Neuron (in vitro differentiated cells): Measurements from ENCODE around the gene EEF2.
"Not testable (repeated sequence)": the region's sequence is repeated elsewhere in the genome, so short reads cannot be mapped to it uniquely, and the experiment has no call there.

Experiments used
- H2AFZ ChIP-seq: one replicate; pipeline ENCODE4 v1.6.1; 2013; ENCODE audit warnings: low read depth, mild to moderate bottlenecking, inconsistent platforms, low read length, moderate library complexity
- H3K27me3 ChIP-seq: one replicate; pipeline ENCODE4 v1.6.1; 2013; ENCODE audit warnings: low read length; ENCODE audit not compliant: insufficient read depth
- H3K36me3 ChIP-seq: one replicate; pipeline ENCODE4 v1.6.1; 2013; ENCODE audit warnings: low read length; ENCODE audit not compliant: insufficient read depth
- H3K4me1 ChIP-seq: one replicate; pipeline ENCODE4 v1.6.1; 2013; ENCODE audit warnings: low read length; ENCODE audit not compliant: insufficient read depth
- H3K4me3 ChIP-seq: 2 replicates; pipeline ENCODE4 v1.5.1; 2013; ENCODE audit warnings: mild to moderate bottlenecking, low read length, moderate library complexity
- H3K9me3 ChIP-seq: one replicate; pipeline ENCODE4 v1.6.1; 2013; ENCODE audit warnings: low read length

Gene EEF2

DNA sequence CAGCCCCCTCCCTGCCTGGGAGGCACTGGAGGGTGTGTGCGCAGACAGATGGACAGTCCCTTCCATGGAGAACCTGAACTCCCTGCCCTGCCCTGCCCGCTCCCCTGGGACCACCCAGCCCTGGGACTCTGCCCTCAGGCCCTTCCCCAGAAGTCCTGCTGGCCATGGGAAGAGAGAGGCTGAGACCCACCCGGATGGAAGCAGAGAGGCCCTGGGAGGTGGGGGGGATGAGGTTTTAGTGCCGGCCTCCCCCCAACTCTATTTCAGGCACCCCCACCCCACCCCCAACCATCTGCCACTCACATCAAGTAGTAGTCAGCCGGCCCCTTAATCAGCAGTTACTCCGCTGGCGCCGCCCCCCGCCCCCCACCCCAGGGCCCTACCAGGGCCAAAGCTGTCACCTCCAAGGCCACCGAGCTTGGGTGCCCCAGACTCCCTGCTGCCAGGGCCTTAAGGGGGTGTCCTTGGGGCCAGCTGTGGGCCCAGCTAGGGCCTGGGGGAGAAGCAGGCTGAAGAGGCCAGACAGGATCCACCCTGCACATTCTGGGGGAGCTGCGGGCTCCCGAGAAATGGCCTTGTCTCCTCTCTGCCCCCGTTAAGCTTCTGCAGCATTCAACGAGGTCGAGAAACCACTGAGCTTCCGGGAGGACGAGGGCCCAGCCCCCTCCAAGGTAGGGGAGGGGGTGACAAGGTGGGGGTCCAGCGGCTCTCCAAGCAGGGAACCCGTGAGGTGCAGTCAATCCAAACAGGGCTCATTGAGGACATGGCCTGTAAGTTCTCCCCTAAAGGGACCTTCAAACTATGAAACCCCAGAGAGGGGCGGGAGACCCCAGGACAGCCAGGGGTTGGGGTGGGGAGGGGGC is 35.0 kb downstream of the EEF2 start:
- Histone ChIP-seq H3K4me3 (no peak overlapping the region), H3K9me3 (no peaks in the 10 kb centered on the region), H3K4me1 (no peaks in the 10 kb centered on the region), H2AFZ (no peak overlapping the region), H3K27me3 (no peaks in the 10 kb centered on the region), H3K36me3 (no peaks in the 10 kb centered on the region)

DNA sequence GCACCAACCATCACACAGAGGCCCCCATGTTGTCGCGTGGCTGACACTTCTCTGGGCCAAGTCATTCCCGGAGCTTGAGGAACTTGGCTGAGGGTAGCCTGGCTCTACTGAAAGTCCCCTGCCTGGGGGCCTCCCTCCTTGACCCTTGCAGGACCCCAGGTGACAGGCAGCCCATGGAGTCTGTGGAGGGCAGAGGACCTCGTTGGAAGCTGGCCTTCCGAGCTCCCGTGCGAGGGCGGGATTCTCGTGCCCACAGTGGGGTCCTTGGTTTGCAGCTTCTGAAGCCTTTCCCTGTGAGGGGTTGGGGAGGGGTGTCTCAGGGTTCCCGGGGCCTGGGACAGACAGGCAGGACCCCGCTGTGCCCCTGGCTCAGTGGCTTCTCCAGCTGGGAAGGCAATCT is 36.0 kb downstream of the EEF2 start:
- Histone ChIP-seq H3K27me3 (no peaks in the 10 kb centered on the region), H3K4me3 (no peak overlapping the region), H3K4me1 (no peaks in the 10 kb centered on the region), H3K36me3 (no peaks in the 10 kb centered on the region), H2AFZ (no peak overlapping the region), H3K9me3 (no peaks in the 10 kb centered on the region)

GRCh38 chr19:3947316-3947933 is 37.8 kb downstream of the EEF2 start:
- H3K36me3 ChIP-seq, H2AFZ ChIP-seq, H3K27me3 ChIP-seq, H3K4me3 ChIP-seq, H3K4me1 ChIP-seq, H3K9me3 ChIP-seq: not testable (repeated sequence)

DNA sequence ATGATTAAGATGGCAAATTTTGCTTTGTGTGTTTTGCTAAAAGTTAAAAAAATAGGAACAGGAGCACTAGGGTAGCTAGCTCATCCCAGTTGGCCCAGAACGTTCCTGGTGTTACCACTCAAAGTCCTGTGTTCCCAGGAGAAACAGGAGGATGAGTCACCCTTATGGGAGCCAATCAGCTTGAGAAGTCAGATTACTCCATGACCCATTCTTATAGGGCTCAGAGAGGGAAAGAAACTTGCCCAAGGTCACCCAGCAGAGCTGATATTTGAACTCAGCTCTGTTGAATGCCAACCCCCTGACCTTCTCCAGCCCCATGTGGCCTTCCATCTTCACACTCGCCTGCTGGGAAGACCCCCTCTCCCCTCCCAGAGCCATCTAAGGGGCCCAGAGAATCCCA is 39.4 kb downstream of the EEF2 start:
- H3K4me3 ChIP-seq = no peak overlapping the region
- H3K4me1 ChIP-seq = no peaks in the 10 kb centered on the region
- no peak overlapping the region for H2AFZ ChIP-seq
- no peaks in the 10 kb centered on the region for H3K9me3 ChIP-seq
- H3K27me3 ChIP-seq = no peaks in the 10 kb centered on the region
- no peaks in the 10 kb centered on the region for H3K36me3 ChIP-seq

- H2AFZ ChIP-seq = no peak overlapping the region
- no peaks in the 10 kb centered on the region for H3K9me3 ChIP-seq
- no peaks in the 10 kb centered on the region for H3K4me1 ChIP-seq
- H3K4me3 ChIP-seq = no peak overlapping the region
- no peaks in the 10 kb centered on the region for H3K27me3 ChIP-seq
- no peaks in the 10 kb centered on the region for H3K36me3 ChIP-seq
These were observed 41.1 kb downstream of the EEF2 start for GRCh38 chr19:3944018-3944721.

- no peaks in the 10 kb centered on the region for H3K27me3 ChIP-seq
- peaks cover 5% of the 10 kb centered on the region for H3K9me3 ChIP-seq
- no peak overlapping the region for H3K4me3 ChIP-seq
- no peaks in the 10 kb centered on the region for H3K36me3 ChIP-seq
- no peak overlapping the region for H2AFZ ChIP-seq
- H3K4me1 ChIP-seq = no peaks in the 10 kb centered on the region
These were observed 42.4 kb downstream of the EEF2 start for GRCh38 chr19:3942790-3943409.

DNA sequence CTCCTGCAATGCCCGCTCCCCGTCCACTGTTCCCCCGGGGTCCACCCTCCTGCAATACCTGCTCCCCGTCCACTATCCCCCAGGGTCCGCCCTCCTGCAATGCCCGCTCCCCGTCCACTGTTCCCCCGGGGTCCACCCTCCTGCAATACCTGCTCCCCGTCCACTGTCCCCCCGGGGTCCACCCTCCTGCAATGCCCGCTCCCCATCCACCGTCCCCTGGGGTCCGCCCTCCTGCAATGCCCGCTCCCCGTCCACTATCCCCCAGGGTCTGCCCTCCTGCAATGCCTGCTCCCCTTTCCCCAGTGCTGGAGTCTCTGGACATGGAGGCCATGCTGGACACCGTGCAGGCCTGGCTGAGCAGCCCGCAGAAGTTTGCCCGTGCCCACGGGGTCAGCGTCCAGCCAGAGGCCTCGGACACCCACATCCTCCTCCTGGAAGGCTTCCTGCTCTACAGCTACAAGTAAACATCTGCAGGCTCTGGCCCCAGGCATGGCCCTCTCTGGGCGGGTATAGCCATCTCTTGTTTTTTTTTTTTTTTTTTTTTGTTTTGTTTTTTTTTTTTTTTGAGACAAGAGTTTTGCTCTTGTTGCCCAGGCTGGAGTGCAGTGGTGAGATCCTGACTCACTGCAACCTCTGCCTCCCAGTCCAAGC is 46.8 kb downstream of the EEF2 start:
- not testable (repeated sequence) for H3K36me3 ChIP-seq, H2AFZ ChIP-seq, H3K4me1 ChIP-seq, H3K4me3 ChIP-seq, H3K27me3 ChIP-seq
- peaks cover 11% of the 10 kb centered on the region for H3K9me3 ChIP-seq

- no peaks in the 10 kb centered on the region for H3K36me3 ChIP-seq
- peaks cover 3% of the 10 kb centered on the region for H3K27me3 ChIP-seq
- peaks cover 10% of the 10 kb centered on the region for H3K4me1 ChIP-seq
- H3K4me3 ChIP-seq = no peak overlapping the region
- peaks cover 11% of the 10 kb centered on the region for H3K9me3 ChIP-seq
- H2AFZ ChIP-seq = no peak overlapping the region
These were observed 48.5 kb downstream of the EEF2 start for GRCh38 chr19:3936506-3937442.

DNA sequence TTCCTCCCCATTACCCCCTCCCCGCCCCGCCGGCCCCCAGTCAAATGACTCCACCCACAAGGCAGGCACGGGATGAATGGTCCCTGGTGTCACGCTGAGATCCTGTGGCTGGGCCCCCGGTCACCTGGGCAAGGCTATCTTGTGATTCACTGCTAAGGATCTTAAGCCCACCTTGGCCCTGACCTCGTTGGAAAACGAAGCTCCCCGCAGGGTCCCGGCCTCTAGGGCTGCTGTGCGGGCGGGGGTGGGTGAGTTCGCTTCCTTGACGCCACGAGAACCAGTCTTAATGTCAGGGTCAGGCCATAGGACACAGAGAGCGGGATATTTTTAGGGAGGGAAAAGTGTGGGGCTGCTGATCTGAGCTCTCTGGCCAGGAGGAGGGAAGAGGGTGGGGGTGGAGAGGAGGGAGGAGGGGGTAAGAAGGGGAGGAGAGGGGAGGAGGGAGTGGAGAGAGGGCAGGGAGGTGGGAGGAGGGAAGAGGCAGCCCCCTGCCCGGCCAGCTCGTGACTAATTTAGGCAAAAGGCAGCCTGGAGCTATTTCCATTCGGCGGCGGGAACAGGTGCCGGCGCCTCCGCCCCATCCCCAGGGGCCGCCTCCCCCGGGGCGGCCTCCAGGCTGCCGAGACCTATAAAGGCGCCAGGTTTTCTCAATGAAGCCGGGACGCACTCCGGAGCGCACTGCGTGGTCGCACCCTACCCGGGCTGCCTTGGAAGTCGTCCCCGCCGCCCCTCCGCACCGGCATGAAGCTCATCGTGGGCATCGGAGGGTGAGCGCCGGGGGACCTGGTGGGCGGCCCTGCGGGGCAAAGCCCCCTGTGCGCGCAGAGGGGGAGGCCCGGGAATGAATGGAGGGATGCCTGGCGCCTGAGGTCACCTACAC is 52.1 kb downstream of the EEF2 start, which contains the start of gene NMRK2:
NMRK2 (plus strand) TSS at position 139 of the 880 bp plus-strand sequence; CDS start at position 742, 603 bp downstream.
- Histone ChIP-seq H2AFZ (no peak within 1 kb of the TSS), H3K9me3 (peaks cover 8% of the 10 kb centered on the region), H3K4me3 (peak within 1 kb of the TSS; percentile 11), H3K27me3 (peaks cover 3% of the 10 kb centered on the region), H3K36me3 (no peaks in the 10 kb centered on the region), H3K4me1 (peaks cover 10% of the 10 kb centered on the region)

GRCh38 chr19:3931041-3931440 is 54.2 kb downstream of the EEF2 start:
- Histone ChIP-seq H3K27me3 (peaks cover 3% of the 10 kb centered on the region), H3K36me3 (no peaks in the 10 kb centered on the region), H3K4me3 (no peak overlapping the region), H3K9me3 (no peaks in the 10 kb centered on the region), H3K4me1 (peaks cover 10% of the 10 kb centered on the region), H2AFZ (no peak overlapping the region)
